Fibroblast of pulmonary artery (primary cell): ENCODE measurements around the gene ANKRD61.
A peak's percentile ranks its signal among the peaks of the same experiment; 100 is the strongest.
"Not testable (repeated sequence)": the region's sequence is repeated elsewhere in the genome, so short reads cannot be mapped to it uniquely, and the experiment has no call there.

ENCODE experiments used
- DNase-seq: peaks from one replicate; pipeline ENCODE4 v3.0.0-alpha.2; 2010; ENCODE audit warnings: low read depth
- H3K4me3 ChIP-seq: replicated peaks from 2 replicates; pipeline ENCODE4 v1.5.1; 2011; ENCODE audit warnings: low read depth, mild to moderate bottlenecking, control low read depth, low read length, moderate library complexity
- TF ChIP-seq, protein P1 (sequence below): IDR thresholded peaks from 2 replicates; pipeline ENCODE4 v1.5.1; 2011; ENCODE audit warnings: mild to moderate bottlenecking, control low read depth, low read length, inconsistent platforms; ENCODE audit errors: missing control alignments

ANKRD61 gene

DNA sequence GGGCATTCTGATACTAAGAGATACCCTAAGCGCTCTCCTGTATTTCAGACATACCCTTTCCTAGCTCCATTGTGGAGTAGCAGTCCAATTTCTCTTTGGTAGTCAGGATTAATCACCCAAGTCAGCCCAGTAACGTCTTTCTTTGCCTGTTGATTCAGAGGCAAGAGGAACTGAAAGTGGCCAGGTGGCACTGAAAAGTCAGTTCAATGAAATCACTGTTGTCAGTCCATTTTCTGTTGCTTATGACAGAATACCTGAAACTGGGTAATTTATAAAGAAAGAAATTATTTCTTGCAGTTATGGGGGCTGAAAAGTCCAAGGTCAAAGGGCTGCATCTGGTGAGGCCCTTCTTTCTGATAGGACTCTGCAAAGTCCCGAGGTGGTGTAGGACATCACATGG is 40.2 kb downstream of the ANKRD61 start:
- no peak for DNase-seq
- H3K4me3 ChIP-seq, result no peak overlapping the region
- TF ChIP-seq, protein P1, sequence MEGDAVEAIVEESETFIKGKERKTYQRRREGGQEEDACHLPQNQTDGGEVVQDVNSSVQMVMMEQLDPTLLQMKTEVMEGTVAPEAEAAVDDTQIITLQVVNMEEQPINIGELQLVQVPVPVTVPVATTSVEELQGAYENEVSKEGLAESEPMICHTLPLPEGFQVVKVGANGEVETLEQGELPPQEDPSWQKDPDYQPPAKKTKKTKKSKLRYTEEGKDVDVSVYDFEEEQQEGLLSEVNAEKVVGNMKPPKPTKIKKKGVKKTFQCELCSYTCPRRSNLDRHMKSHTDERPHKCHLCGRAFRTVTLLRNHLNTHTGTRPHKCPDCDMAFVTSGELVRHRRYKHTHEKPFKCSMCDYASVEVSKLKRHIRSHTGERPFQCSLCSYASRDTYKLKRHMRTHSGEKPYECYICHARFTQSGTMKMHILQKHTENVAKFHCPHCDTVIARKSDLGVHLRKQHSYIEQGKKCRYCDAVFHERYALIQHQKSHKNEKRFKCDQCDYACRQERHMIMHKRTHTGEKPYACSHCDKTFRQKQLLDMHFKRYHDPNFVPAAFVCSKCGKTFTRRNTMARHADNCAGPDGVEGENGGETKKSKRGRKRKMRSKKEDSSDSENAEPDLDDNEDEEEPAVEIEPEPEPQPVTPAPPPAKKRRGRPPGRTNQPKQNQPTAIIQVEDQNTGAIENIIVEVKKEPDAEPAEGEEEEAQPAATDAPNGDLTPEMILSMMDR, result no peak

DNA sequence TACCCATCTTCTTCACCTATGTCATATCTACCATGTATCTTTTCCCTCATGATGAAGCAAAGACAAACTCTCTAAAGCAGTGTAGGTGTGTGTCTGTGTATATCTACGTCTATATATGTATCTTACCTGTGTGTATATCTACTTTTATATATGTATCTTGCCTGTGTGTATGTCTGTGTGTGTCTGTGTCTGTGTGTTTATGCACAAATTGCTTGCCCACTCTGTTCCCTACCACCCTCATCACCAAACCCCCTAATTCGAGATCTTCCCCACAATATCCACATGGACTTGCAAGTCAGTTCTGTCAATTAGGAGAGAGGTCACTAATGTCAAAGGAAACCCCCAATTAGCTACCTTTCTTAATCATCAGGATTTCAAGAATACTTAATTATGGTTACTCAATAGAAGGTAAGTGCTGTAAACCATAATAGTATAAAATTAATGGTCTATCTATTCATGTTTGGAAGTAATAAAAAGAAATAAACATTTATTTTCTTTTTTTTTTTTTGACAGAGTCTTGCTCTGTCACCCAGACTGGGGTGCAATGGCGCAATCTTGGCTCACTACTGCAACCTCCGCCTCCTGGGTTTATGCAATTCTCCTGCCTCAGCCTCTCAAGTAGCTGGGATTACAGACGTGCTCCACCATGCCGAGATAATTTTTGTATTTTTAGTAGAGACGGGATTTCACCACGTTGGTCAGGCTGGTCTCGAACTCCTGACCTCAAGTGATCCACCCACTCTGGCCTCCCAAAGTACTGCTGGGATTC is 43.6 kb downstream of the ANKRD61 start:
- H3K4me3 ChIP-seq, result no peak overlapping the region
- DNase-seq, result peak; percentile 17
- TF ChIP-seq, protein P1, result no peak

- H3K4me3 ChIP-seq, result no peak overlapping the region
- TF ChIP-seq, protein P1, result no peak
- no peak for DNase-seq
Measured at GRCh38 chr7:6078548-6078947, 47.4 kb downstream of the ANKRD61 start.

DNA sequence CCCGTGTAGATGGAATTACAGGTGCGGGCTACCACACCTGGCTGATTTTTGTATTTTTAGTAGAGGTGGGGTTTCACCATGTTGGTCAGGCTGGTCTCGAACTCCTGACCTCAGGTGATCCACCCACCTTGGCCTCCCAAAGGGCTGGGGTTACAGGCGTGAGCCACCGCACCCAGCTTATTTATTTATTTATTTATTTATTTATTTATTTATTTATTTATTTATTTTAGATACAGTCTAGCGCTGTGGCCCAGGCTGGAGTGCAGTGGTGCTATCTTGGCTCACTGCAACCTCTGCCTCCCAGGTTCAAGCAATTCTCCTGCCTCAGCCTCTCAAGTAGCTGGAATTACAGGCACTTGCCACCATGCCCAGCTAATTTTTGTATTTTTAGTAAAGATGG is 51.9 kb downstream of the ANKRD61 start:
- H3K4me3 ChIP-seq, DNase-seq: not testable (repeated sequence)
